HG02571 (cell line): ENCODE measurements around the gene SLC45A1.
"Not testable (repeated sequence)": the region's sequence is repeated elsewhere in the genome, so short reads cannot be mapped to it uniquely, and the experiment has no call there.

ENCODE experiments used
- ATAC-seq: cut with Tn5 transposase; IDR thresholded peaks from one replicate; pipeline ENCODE4 v1.9.1; 2021; ENCODE audit warnings: mild to moderate bottlenecking, moderate library complexity; ENCODE audit not compliant: unreplicated experiment

Gene SLC45A1

DNA sequence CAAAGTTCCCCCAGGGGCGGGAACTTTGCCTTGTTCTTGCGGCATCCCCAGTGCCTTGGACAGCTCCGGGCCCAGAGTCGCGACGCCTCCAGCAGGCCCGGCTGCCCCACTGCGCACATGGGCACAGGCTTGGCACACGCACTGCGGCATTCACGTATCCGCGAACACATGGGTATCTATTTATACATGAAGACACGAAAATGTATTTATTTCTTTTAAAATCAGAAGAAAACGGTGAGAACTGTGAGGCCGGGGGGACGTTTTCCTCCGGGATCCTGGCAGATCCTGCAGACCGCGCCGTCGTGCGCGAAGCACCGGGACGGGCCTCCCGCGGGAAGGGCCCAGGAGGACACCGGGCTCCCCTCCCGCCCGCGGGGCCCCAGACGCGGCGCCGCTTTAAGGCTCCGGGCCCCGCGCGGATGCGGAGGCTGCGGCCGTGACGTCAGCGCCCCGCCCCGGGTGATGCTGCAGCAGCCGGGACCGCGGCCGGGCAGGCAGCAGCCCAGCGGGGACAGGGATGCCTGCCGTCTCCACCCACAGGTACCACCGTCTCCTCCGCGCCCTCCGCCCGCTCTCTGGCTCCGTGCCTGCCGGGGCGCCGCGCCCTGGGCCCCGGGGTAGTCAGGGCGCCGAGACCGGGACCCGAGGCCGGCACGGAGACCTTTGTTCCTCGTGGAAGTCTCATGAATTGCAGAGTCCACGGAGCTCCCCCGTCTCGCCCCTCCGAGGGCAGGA lies at the start of gene SLC45A1:
Gene SLC45A1, plus strand, starts transcription at position 468 of the 735 bp plus-strand sequence. CDS start 6,216 bp downstream, outside the sequence.
- ATAC-seq = peak; percentile 48

DNA sequence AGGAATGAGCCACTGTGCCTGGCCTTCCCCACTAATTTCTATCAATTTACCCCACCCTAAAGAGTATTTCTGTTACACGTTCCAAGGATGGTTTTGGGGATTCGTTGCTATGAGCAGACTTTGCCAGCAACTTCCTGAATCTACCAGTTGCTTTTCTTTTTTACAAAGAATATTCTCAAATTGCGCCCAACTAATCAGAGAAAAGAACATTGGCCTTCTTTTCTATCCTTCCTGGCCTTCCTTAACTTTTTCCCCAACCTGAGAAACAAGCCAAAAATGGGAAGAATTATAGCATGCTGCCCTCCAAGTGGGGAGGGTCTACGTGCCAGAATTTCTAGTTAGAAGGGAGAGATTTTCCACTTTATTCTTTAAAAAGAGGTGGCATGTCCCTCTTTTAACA lies 44.9 kb upstream of the SLC45A1 start:
- no peak for ATAC-seq

DNA sequence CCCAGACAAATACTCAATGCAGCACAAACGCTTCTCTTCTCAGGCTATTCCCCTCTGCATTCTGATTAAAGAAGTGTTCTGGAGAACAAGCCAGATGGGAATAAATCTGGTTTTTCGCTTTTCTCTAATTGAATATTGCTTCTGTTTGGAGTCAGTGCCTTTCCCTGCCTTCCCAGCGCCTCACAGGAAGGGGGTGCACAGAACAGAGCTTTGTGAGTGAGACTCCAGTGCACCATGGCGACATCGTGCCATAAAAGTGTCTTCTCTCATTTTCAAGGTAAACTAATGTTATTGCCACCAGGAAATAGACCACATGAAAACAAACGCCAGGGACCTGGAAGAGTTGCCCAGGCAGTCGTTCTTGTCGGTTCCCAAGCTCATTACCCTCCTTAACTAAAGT lies 43.6 kb upstream of the SLC45A1 start:
- no peak for ATAC-seq

DNA sequence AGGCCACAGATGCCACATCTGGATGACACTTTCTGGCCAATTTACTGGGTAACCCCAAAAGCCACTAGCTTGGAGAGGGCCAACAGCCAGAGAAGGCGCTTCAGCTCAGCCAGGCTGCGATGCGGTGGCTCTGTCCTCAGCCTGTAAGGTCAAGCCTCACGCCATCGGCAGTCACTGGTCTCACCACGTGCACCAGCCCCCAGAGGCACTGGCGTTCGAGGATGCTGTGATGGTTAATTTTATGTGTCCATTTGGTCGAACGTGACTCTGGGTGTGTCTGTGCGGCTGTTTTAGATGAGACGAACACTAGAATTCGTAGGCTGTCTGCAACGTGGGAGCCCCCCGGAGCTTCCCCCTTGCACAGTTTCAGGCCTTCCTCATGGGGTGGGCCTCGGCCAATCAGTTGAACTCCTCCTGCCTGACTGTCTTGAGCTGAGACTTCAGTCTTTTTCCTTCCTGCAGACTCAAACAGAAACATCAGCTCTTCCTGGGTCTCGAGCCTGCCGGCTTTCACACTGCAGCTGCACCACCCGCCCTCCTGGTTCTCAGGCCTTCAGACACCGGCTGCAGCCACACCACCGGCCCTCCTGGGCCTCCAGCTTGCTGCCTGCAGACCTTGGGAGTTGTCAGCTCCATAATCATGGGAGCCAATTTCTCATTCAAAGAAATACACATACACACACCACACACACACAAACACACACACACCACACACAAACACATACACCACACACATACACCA lies 41.6 kb upstream of the SLC45A1 start:
- no peak for ATAC-seq

DNA sequence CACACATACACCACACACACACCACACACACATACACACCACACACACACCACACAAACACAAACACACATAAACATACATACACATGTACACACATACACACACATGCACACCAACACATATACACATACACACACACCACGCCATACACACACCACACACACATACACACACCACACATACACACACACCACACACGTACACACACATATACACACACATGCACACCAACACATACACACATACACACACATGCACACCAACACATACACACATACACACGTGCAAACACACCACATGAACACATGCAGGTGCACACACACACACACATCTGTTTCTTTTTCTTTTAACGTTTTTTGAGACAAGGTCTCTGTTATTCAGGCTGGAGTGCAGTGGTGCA lies 41.0 kb upstream of the SLC45A1 start:
- no peak for ATAC-seq

DNA sequence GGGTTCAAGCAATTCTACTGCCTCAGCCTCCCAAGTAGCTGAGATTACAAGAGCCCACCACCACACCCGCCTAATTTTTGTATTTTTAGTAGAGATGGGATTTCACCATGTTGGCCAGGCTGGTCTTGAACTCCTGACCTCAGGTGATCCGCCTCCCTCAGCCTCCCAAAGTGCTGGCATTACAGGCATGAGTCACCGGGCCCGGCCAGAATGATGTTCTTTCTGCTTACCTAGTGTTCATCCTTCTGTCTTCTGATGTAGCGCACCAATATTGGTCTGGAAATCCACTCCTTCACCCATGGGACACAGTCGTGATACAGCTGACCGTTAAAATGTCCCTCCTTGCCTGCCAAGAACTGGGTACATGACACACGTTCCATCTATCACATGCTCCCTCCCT lies 39.2 kb upstream of the SLC45A1 start:
- not testable (repeated sequence) for ATAC-seq

DNA sequence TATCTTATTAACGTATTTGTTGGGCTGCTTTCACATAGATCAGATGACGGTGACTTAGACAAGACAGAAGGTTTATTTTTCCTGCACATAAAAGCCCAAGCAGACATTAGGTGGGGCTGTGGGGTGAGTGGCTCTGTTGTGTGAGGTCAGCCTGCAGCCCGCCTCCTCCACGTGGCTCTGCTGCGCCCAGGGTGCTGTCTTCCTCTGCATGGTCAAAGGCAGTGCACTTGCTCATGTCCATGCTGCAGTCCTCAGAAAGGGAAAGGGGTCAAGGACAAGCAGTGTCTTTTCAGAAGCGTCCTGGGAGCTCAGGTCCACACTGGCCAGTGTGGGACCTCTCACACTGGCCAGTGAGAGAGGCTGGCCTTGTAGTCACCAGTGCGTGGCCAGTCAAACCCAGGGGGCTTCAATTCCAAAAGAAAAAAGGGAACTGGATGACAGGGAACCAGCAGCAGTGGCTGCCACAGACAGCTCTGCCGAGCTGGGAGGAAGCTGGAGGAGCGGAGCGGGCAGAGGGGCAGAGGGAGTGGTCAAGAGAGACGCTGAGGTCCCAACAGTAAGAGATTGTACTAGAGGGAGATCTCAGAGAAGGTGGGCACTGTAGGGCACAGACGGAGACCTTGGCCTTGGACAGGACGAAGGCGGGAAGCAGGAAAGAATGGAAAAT lies 35.9 kb upstream of the SLC45A1 start:
- no peak for ATAC-seq

DNA sequence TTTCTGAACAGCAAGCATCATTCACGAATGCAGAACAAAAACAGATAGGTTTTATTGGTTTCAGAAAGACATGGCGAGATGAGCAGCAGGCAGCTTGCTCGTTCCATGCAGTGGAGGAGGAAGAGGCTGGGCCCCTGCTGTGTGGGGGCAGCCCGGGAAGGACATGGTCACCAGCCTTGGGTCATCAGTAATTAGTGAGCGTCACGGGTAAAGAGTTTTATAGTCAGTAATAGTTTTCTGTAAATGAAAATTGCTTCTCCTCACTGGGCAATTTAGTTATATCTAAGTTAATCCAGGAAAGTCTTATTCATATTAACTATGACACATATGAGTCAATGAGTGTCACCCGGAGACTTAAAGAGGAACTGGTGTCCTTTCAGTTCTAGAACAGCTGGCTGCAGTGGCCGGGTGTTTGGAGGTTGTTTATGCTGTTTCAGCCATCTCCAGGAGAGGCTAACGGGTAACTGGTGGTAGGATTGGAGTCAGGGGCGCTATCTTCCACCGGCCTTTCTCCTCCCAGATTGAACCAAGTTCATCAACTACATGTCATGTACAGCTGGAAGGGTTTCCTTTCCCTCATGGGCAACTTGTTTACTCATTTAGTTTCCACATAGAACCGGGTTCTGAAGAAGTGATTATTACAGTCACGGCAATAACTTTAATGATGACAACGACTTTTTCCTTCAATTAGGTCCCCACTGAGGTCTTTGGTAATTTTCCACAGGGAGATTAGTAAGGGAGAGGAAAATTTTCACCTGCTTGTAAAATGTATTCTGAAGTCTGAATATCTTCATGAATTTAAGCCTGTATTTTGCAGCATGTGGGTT lies 34.6 kb upstream of the SLC45A1 start:
- peak; percentile 90 for ATAC-seq

DNA sequence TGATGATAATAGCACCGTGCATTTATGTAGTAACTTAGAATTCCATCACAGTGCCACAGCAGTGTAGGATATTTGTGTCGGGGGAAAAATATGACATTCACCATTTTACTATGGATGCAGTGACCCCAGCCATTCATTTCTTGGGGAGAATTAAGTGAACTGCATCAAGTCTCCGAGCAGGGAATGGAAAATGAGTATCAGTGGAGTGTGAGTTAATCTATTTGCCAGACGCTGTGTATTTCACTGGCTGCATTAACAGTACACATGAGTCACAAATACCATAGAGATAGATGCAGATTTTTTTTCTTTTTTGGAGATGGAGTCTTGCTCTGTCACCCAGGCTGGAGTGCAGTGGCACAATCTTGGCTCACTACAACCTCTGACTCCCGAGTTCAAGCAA lies 33.8 kb upstream of the SLC45A1 start:
- ATAC-seq = no peak

DNA sequence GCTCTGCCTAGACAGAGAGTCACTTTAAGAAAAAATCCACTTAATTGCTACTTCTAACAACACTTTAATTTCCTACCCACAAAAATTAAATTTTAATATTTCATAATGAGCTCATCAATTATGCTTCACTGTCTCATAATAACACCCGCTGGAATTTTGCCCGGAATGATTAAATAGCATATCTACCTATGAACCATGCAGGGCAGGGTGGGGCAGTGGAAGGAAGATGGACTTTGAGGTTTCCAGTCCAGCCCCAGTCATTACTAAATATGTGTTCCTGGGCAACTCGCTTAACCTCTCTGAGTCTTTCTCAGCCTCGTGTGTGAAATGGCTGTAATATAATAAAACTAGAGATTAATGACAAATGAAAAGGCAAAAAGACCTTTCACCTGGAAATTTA lies 32.8 kb upstream of the SLC45A1 start:
- no peak for ATAC-seq

DNA sequence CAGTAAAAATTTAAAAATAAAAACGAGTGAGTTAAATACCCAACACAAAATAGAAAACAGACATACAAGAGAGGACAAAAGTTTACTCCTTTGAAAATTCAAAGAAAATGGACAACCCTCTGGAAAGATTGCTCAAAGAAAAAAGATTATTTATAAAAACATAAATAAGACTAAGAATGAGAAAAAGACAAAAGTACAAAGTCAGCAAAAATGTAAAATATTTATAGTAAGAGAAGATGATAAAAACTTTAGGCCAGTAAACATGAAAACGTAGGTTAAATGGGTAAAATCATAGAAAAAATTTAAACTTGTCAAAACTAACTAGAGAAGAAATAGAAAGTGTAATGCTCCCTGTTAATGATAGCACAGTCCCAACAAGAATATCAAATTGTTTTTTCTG lies 31.9 kb upstream of the SLC45A1 start:
- no peak for ATAC-seq

DNA sequence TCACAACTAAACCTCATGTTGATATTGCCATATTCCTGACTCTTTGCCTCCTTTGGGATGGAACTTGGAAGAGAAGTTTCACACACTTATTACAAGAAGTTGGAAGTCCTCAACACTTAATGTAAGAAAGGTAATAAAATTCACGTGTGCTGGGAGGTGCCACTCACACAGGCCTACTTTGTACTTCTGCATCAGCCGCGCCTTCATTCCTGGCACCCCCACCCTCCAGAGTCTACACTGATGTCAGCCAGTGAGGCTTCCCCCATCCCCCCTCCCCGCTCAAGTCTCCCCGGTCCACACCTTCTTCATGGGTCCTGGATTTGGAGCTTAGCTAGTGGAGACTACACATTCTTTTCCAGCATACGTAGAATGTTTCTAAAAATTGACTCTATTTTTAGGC lies 24.8 kb upstream of the SLC45A1 start:
- no peak for ATAC-seq

DNA sequence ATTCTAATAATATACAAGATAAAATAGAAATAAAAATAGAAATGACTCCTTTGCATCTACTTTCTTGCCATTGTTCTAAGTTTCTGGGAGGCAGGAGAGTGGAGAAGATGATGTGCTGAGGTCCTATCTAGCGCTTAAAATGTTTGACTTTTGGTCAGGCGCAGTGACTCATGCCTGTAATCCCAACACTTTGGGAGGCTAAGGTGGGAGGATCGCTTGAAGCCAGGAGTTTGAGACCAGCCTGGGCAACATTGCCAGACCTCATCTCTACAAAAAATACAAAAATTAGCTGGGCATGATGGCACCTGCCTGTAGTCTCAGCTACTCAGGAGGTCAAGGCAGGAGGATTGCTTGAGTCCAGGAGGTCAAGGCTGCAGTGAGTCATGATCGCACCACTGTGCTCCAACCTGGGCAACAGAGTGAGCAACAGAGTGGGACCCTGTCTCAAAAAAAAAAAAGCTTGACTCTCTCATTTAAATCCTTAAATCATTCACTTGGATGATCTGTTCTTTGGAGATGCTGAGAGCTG lies 24.2 kb upstream of the SLC45A1 start:
- ATAC-seq = no peak

DNA sequence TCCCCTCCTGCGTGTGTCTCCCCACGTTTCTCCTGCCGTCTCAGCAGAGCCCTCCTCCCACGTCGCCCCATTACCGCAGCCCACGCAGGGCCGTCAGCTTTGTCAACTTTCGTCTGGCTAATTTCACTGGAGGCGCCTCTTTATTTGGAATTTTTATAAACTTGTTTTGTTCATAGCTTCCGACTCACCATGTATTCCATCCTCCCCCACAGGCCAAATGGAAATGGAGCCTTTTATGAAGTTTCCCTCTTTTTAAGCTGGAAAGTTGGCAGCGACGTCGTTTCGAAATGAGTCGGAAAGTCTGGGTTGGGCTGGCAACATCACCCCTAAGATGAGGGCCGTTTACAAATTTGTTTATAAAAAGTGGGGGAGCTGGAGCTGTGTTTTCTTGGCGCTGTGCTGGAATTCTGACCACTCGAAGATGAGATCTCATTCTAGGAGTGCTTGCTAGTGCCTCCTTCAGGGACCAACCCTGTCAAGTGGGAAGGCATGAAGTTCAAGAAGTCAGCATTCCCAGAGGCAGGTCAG lies 23.7 kb upstream of the SLC45A1 start:
- no peak for ATAC-seq

DNA sequence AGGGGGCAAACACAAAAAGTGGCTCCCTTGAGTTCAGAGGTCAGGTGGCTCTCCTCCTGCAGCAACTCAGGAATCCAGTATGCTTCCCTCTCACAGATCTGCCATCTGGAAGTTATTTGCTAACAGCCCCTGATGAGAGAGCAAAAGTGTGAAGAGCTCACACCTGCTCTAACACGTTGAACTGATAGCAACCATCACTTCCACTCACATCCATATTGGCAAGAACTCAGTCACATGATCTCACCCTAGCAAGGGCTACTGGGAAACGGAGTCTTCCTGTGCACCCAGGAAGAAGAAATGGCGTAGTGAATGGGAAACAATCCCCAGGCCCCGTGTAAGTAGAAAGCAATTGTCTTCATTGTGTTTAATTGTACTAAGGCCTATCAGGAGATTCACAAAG lies 20.7 kb upstream of the SLC45A1 start:
- no peak for ATAC-seq

DNA sequence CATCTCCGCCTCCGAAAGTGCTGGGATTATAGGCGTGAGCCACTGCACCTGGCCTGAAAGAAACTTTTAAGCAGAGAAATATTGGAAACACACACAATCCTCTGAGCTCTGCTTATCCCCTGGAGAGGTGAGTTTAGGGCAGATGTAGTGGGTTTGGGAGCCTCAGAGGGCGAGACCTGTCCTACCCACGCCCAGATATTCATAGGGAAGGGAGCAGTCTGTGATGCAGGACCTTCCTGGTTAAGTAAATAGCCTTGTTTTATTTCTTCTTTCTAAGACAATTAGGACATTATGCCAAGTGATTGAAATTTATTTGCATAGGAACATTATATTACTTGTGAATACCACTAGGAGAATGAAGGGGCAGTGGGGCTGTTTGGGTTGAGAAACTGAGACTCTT lies 18.0 kb upstream of the SLC45A1 start:
- no peak for ATAC-seq

DNA sequence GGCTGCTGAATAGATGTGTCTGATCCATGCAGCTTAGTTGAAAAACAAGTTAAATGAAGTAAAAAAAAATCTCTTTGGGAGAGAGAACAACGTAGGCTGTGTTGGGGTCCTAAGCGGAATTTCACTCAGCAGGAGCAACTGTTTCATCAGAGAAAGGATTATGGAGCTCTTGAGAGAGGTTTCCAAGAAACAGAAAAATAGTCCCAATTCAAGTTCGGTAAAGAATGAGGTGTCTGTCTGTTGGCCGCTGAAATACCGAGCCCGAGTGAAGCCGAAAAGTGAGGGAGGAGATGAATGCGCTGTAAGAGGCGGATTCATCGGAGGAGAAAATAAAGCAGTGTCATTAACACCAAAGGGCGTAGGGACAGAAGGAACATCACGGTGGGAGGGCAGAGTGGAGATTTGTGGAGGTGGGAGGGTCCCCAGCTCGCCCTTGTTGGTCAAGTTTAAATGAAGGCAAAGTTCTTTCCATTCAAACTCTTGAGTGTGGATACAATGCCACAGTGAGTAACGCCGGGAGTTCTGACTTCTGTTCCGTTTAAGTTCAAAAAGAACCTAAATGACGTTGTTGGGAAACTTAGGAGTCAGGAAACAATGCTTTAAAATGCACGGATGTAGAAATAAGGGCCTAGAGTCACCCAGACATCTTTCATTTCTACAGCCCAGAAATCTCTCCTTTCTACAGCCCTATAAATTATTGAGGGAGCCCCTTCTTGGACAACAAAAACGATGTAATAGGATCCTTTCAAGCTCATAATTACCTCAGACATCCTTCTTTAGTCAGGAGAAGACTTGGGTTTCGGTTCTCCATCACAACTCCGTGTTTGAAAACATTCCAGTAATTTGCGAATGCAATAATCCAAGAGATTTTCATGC lies 15.6 kb upstream of the SLC45A1 start:
- no peak for ATAC-seq

DNA sequence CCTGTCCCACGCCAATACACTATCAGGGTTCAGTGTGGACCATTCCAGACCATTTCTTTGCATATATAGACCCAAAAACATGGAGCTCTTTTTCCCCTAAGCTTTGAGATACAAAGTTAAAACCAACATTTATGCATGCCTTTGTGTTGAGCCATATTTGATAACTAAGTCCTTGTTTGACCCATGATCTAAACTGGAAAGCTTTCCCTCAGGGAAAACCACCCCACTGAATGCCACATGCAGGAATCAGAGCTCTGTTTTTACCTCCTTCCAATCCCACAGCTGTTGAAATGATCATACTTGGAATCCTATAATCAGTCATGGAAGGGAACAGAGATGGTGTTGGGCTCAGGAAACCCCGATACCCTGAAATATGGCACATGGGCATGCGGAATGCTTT lies 14.8 kb upstream of the SLC45A1 start:
- no peak for ATAC-seq

DNA sequence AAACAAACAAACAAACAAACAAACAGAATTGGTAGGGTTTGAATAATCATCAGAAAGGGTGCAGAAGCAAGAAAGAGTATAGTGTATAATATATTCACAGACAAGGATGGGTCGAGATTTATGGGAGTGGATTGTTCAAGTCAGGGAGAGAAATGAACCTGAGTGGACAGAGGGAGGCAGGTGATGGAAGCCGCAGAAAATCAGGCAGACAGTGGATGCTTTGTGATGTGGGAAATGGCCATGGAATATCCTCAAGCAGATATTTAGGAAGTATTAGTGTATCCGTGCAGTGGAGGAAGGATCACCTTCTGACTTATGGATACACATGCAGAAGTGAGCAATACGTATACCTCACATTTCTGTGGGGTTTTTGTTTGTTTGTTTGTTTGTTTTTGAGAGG lies 14.0 kb upstream of the SLC45A1 start:
- no peak for ATAC-seq

DNA sequence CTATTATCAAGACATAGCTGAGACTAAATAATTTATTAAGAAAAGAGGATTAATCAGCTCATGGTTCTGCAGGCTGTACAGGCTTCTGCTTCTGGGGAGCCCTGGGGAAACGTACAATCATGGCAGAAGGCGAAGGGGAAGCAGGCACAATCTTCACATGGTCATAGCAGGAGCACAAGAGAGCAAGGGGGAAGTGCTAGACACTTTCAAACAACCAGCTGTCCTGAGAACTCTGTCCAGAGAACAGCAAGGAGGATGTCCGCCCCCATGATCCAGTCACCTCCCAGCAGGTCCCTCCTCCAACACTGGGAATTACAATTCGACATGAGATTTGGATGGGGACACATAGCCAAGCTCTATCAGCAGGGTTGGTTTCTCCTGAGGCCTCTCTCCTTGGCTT lies 10.3 kb upstream of the SLC45A1 start:
- no peak for ATAC-seq
